Activated naive CD4-positive, alpha-beta T cell treated with anti-CD3 and anti-CD28 coated beads, Interleukin-2, amount 50 U/mL, for 72 hours (primary cell): ENCODE measurements around the gene GRAMD1B. TPM values are rescaled to one million over a fixed set of nuclear protein-coding genes. Genes with fewer than 3 reads are reported as not detected.
"Not testable (repeated sequence)": the region's sequence is repeated elsewhere in the genome, so short reads cannot be mapped to it uniquely, and the experiment has no call there.

Source experiments
- ATAC-seq, 2 donors: fragments of 150-1000 bp; cut with Tn5 transposase; 2 replicates each; pipeline ENCODE4 v1.10.0; 2021; ENCODE audit warnings: mild to moderate bottlenecking in 2 of 2, moderate library complexity in 2 of 2
- DNase-seq, 2 donors: peaks; one replicate each; pipeline ENCODE4 v3.0.0; 2021 to 2022; ENCODE audit warnings: low spot score in 2 of 2
- H3K27ac Mint-ChIP-seq, 2 donors: one replicate each; pipeline ENCODE4 v1.8.0; 2022; ENCODE audit warnings: mild to moderate bottlenecking in 2 of 2, mixed read lengths in 2 of 2
- H3K36me3 Mint-ChIP-seq, 2 donors: one replicate each; pipeline ENCODE4 v1.8.0; 2022; ENCODE audit warnings: mixed read lengths in 2 of 2
- H3K9me3 Mint-ChIP-seq, 2 donors: one replicate each; pipeline ENCODE4 v1.8.0; 2022; ENCODE audit warnings: mixed read lengths in 2 of 2
- total RNA-seq, 2 donors: library from RNA; stranded (reverse); gene quantifications; one replicate each; pipeline ENCODE4 v1.2.3, GENCODE V29; 2022

Gene GRAMD1B
- total RNA-seq, 2 donors from 2014 or later = 36.7 to 66.2 TPM

DNA sequence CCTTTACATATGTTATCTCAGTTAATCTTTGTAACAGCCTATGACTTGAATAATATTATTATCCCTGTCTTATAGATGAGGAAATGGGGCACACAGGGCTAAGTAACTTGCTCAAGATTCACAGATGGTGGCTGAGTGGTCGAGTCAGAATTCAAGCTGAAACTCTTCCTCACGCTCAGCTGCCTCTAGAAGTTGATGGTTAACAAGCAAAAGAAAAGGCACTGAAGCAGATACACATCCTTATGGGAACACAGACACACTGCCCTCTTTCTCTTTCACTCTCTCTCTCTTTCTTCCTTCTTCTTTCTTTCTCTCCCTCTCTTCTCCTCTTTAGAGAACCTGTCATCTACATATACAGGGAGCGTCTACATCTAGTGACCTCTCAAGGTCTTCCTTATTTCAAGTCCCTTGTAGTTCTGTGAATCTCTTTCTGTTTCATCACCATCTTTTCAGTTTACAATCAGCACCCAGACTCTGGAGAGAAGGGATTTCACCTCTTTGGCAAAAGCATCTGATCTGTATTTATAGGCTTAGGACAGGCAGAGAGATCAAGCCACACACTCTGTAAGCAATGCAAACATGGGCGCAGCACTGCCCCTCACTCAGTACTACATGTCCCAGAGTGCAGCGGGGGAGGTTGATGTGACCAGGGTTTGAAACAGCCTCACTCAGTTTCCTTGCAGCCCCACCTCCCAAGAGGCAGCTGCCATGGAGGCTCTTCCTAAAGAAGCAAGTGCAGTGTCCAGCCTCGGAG, 75.7 kb downstream of the GRAMD1B start:
- no peaks in the 10 kb centered on the region for H3K9me3 Mint-ChIP-seq
- ATAC-seq (no peak), DNase-seq (no peak)
- no peaks in the 10 kb centered on the region for H3K36me3 Mint-ChIP-seq
- H3K27ac Mint-ChIP-seq = peak overlapping the region in 1 of 2 donors; percentile 6

DNA sequence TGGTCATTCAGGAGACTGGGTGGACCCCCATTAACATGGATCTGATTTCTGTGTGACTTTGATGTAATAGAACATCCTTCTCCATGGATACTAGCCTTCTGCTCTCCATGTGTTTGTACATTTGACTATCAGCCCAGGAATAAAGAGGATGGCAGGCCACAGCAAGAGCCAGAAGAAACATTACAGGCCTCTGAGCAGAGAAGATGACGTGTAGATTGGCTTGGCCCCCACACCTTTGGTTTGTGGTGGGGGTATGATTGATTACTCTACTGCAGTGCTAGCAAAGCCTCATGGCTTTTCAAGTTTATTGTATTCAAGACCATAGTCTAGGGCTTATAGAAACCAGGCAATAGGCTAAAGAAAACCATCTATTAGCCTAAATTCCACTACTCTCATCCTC, 77.0 kb downstream of the GRAMD1B start:
- no peak for ATAC-seq
- DNase-seq = no peak
- peaks cover 0 to 10% of the 10 kb centered on the region in 2 donors for H3K36me3 Mint-ChIP-seq
- no peak overlapping the region for H3K27ac Mint-ChIP-seq
- no peaks in the 10 kb centered on the region for H3K9me3 Mint-ChIP-seq

DNA sequence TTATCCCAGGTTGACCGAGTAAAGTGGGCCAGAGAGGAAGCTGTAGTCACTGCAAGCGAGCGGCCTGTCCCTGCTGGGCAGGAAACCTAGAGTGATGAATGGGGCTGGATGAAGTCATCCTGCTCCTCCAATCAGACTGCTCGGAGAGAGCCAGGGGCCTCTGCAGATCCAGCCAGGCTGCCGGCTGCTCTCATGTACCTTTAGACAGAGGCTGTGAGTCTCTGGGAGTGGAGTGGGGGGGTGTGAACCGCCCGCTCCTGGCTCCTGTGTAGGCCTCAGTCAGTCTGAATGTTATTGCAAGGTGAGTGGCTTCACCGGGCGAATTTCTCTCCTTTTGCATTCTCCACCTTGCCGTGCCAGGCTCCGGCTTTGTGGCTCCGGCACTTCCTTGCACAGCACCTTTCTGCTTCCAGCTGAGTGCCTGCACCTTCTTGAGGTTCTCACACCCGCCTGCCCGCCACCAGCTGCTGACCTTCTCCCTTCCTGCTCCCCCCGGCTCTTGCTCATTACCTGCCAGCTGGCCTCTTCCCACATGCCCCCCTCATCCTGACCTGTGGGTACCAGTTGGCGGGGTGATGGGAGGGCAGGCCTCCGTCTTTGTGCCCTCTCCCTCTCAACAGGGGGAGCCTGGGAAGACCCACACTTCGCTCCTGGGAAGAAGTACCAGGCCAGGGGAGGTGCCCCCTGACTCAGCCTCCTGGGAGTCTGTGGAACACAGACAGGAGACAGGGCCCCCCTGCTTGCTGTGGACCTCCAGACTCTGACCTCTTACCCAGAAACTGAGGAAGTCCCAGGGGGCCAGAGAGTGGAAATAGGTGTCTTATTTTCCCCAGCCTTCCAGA, 79.9 kb downstream of the GRAMD1B start:
- Mint-ChIP-seq H3K27ac (no peak overlapping the region), H3K36me3 (peaks cover 0 to 13% of the 10 kb centered on the region in 2 donors)

DNA sequence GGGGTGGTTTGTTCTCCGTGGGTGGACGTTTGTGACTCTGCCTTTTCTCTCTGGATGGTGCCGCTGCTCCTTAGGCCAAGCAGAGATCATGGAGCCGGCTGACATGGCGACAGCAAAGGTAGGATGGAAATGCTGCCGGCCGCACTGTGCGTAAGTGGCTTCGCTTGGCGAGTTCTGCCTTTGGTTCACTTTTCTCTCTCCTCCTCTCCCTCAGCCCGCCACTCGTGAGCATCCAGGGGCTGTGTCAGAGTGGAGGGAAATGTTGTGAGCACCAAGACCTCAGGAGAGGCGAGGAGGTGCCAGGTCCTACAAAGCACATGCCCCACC, 80.5 kb downstream of the GRAMD1B start:
- H3K9me3 Mint-ChIP-seq = no peaks in the 10 kb centered on the region
- H3K36me3 Mint-ChIP-seq = peaks cover 0 to 13% of the 10 kb centered on the region in 2 donors
- no peak for ATAC-seq

More for the DNA sequence above, 79.9 kb downstream of the GRAMD1B start:
- ATAC-seq (no peak), DNase-seq (no peak)
- no peaks in the 10 kb centered on the region for H3K9me3 Mint-ChIP-seq

DNA sequence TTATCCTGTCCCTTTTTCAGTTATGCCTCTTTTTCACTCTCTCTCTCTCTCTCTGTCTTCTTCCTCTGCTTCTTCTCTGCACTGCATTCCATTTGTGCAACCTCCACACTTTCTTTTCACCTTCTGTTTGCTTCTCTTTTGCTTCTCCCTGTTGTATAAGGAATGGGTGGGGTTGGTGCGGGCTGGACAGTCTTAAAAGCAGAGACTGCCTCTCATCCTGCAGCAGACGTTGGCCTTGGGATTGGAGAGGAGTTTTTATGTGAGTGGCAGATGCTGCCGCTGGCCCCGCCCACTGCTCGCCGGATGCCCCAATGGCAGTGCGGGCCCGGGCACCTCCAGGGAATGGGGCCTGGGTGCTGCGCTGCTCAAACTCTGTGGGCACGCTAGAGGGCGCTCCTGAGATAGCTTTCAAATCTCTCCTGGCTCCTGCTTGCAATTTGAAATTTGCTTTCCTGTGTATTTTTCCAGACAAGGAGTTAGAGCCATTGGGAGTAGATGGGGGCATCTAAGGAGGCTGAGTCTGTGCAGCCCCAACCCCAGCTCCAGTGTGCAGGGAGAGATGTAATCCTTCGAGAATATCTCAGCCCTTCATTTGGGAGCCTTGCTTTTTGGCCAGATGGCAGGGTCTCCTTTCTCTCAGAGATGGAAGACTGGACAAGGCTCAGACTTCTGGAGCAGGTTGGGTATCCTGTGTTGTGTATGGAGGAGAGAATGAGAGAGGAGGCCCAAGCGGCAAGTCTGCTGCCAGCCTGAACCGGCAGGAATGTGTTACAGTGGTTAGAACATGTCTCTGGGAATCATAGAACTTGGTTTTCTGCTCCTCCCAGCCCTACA, 81.2 kb downstream of the GRAMD1B start:
- H3K27ac Mint-ChIP-seq = peak overlapping the region in 1 of 2 donors; percentile 4
- peak; percentile 93 to 96 for ATAC-seq
- no peaks in the 10 kb centered on the region for H3K9me3 Mint-ChIP-seq

More for the DNA sequence above, 80.5 kb downstream of the GRAMD1B start:
- DNase-seq = no peak
- no peak overlapping the region for H3K27ac Mint-ChIP-seq

DNA sequence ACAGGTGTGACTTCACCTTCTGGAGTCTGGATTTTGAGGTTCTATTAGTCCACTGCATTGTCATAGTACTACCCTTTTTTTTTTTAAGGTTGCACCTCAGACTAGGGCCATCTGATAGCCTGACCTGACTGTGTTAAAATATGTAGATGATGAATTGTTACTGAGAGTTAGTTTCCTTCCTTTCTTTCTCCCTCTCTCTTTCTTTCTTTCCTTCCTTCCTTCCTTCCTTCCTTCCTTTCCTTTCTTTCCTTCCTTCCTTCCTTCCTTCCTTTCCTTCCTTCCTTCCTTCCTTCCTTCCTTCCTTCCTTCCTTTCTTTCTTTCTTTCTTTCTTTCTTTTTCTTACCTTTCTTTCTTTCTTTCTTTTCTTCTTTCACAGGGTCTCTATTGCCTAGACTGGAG, 83.2 kb downstream of the GRAMD1B start:
- Mint-ChIP-seq H3K27ac (peak overlapping the region in 1 of 2 donors; percentile 29), H3K36me3 (peaks cover 0 to 13% of the 10 kb centered on the region in 2 donors)
- not testable (repeated sequence) for ATAC-seq, DNase-seq, H3K9me3 Mint-ChIP-seq

More for the DNA sequence above, 81.2 kb downstream of the GRAMD1B start:
- peaks cover 0 to 13% of the 10 kb centered on the region in 2 donors for H3K36me3 Mint-ChIP-seq
- peak; percentile 58 to 78 for DNase-seq

DNA sequence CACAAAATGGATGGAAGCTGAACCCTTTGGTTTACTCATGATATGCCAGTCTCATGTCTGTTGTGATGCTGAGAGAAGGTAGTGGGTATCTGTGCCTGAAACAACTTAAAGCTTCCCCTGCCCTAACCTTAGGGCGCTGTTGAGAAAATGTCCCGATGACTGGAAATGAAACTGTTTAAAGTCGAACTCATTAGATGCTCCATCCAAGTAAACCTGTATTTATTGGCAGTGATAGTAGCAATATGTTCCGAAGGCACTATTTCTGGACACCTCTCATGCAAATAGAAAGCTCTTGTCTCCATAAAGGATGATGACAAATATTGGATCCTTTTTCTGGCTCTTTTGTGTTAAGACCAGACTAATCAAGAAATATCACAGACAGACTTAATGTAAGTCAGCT, 86.2 kb downstream of the GRAMD1B start:
- H3K36me3 Mint-ChIP-seq = peaks cover 0 to 17% of the 10 kb centered on the region in 2 donors
- H3K27ac Mint-ChIP-seq = no peak overlapping the region
- H3K9me3 Mint-ChIP-seq = no peaks in the 10 kb centered on the region
- ATAC-seq (no peak), DNase-seq (no peak)

DNA sequence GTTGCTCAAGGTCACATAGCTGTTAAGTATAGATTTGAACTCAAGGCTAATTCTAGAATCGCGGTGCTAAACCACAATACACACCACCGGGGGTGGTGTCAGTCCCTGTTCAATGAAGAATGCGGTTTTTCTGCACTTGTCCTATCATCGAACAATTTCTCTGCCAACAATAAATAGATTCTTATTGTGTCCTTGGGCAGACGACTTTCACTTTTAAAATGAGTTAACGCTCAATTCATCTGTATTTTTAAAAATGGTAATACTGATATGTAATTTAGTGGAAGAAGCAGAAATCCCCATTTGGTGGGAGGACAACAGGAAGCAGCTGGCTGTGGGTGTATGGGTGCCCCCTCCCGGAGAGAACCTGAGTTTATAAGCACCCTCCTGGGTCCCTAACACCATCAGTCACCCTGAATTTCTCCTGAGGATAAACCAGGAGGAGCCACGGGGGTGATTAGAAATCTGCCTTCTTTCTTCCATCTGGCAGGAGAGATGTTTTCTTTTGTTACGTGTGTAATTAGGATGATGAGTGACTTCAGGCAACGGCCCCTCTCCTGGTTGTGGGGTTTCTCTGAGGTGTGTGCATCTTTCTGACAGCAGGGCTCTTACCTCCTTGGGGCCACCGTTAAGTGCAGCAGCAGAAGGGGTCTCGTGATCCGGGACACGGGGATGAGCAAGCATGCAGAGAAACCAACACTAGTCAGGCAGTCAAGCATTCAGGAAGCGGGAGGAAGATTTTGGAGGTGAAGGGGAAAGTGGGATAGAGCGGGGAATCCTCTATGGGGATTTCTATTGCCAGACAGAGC, 87.7 kb downstream of the GRAMD1B start:
- peak in 1 of 2 donors; percentile 38 for ATAC-seq
- Mint-ChIP-seq H3K36me3 (peaks cover 0 to 6% of the 10 kb centered on the region in 2 donors), H3K9me3 (no peaks in the 10 kb centered on the region), H3K27ac (no peak overlapping the region)
- no peak for DNase-seq

DNA sequence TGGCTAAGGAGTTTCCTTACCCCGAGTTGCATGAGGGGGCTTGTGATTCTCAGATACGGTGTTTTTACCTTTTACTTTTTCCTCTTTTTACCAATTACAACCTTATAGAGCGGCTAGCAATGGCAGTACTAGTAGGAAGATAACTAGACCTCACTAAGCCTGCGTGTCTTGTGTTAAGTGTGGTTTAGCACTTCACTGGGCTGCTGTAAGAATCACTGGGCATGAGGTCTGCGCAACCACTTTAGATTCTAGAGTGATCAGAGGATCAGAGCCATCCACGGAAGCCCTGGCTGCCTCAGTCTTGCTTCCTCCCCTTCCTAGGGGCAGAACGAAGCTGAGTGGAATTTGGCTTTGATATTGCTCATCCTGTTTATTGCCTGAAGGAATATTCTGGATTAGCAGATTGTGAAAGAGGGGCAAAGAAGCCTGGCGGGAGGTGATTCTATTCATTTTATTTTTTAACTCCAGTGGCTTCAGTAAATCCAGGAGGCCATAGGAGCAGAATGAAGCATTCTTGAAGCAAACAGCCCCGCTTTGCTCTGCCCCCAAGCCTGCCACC, 88.5 kb downstream of the GRAMD1B start:
- DNase-seq (no peak), ATAC-seq (no peak)
- Mint-ChIP-seq H3K36me3 (peaks cover 0 to 6% of the 10 kb centered on the region in 2 donors), H3K9me3 (no peaks in the 10 kb centered on the region), H3K27ac (no peak overlapping the region)

DNA sequence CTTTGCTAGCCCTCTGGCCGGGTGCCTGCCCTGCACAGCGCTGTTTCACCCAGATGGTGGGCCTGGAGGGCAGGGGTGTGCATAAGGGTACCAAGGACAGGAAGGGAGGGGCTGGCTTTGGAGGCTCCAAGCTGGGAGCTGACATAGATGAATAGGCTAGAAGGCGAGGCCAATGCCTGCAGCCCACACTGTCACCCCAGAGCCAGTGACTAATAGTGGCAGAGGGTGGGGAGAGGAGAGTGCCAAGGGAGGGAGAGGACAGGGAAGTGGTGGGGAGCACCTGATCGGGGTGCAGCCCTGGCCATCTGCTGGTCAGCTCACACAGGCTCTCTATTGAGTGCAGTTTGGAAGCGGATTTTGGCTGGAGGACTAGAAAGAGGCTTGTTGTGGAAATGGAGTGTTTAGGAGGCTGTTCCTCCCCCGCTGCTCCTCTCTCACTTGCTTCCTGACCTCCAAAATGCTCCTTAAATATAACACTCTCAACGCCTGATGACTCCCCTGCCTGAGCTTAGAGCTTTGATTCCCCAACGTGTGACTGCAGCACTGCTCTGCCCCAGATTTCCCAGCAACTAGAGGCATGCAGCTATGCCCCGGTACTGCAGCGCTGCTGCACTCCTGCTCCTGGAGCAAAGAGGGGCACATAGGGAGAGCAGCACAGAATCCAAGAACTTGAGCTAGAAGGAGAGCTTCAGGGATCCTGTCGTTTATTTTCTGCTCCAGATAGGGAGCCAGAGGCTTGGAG, 89.2 kb downstream of the GRAMD1B start:
- H3K27ac Mint-ChIP-seq = peak overlapping the region in 1 of 2 donors; percentile 29
- ATAC-seq (no peak), DNase-seq (no peak)
- no peaks in the 10 kb centered on the region for H3K9me3 Mint-ChIP-seq
- H3K36me3 Mint-ChIP-seq = peaks cover 0 to 6% of the 10 kb centered on the region in 2 donors

DNA sequence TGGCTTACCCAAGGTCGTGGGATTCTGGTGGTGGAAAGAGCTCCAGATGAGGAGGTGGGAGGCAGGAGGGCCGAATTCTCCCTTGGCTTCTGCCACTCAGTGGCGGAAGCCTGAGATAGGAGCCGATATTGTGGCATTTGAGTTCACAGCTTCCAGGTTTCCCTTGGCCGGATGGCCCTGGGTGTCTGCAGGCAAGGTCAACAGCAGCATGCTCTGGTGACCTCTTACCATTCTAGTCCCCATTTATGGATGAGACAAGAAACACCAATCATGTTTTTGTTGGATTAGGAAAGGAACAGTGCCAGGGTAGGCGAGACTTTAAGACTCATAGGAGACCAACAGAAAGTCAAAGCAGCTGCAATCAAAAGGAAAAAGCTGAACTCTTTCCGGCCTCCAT, 89.7 kb downstream of the GRAMD1B start:
- no peak for ATAC-seq
- Mint-ChIP-seq H3K27ac (no peak overlapping the region), H3K36me3 (peaks cover 0 to 6% of the 10 kb centered on the region in 2 donors), H3K9me3 (no peaks in the 10 kb centered on the region)
- DNase-seq = no peak

DNA sequence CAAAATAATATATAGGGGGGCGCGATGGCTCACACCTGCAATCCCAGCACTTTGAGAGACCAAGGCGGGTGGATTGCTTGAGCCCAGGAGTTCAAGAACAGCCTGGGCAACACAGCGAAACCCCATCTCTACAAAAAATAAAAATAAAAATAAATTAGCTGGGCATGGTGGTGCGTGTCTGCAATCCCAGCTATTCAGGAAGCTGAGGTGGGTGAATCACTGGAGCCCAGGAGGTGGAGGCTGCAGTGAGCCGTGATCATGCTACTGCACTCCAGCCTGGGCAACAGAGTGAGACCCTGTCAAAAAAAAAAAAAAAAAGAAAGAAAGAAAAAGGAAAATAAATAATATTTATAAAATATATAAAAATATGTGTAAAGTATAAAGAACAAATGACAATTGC, 90.4 kb downstream of the GRAMD1B start:
- H3K27ac Mint-ChIP-seq, H3K9me3 Mint-ChIP-seq, ATAC-seq, DNase-seq, H3K36me3 Mint-ChIP-seq: not testable (repeated sequence)

DNA sequence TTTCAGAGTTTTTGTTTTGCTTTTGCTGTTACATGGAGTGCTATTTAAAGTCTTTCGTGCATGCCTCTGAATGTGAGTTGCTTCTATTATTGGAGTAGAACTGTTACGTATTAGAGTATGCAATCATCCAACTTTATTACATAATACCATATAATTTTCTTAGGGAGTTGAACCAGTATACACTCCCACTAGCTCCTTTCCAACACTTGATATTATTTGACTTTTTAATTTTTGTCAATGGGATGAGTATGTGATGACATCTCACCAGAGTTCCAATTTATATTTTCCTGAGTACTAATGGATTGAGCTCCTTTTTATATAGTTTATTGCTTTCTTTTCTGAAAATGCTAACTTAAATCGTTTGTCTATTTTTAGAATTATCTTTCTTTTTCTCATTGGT, 90.9 kb downstream of the GRAMD1B start:
- Mint-ChIP-seq H3K36me3 (peaks cover 0 to 6% of the 10 kb centered on the region in 2 donors), H3K9me3 (no peaks in the 10 kb centered on the region), H3K27ac (no peak overlapping the region)
- DNase-seq (no peak), ATAC-seq (no peak)

DNA sequence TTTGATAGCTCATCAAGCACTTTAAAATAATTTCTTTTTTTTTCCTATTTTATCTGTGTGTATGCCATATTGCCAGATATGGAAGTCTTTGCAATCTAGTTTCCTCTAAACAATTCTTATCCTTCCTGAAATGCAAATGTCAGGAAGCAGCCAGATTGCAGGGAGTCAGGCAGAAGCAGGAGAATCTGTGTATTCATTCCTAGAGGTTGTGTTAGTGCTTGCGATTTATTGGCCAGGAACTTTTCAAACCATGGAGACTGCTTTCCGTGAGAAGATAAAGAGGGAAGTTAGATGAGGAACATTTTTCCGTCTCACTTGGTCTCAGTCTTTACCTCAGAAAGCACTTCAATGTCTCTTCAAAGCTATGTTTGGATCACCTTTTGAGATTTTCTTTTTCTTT, 91.9 kb downstream of the GRAMD1B start:
- no peaks in the 10 kb centered on the region for H3K9me3 Mint-ChIP-seq
- H3K36me3 Mint-ChIP-seq = peaks cover 0 to 6% of the 10 kb centered on the region in 2 donors
- H3K27ac Mint-ChIP-seq = no peak overlapping the region
- DNase-seq = no peak
- no peak for ATAC-seq

DNA sequence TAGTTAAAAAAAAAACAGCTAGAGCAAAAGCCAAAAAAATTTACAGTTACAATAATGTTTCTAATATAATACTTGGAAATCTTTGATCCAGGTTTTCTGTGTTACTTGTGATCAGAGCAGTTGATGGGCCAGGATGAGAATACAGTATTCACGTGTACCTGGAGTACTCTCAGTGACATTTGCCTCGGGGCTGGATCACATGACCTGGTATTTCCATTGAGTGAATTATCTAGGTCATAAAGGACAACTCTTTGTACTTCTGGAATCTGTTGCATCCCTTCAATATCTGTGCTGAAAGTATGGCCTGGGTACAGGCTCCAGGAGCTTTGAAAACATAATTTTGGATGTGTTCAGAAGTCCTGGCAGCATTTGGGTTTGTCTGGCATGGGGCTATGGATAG, 93.5 kb downstream of the GRAMD1B start:
- ATAC-seq (no peak), DNase-seq (no peak)
- Mint-ChIP-seq H3K9me3 (no peaks in the 10 kb centered on the region), H3K27ac (no peak overlapping the region), H3K36me3 (peaks cover 0 to 6% of the 10 kb centered on the region in 2 donors)
